ENCODE measurements around the gene SPOCK1. TPM values are rescaled to one million over a fixed set of nuclear protein-coding genes. Genes with fewer than 3 reads are reported as not detected.

SPOCK1 gene
- total RNA-seq, 1 donor from 2014 or later = 900 TPM

DNA sequence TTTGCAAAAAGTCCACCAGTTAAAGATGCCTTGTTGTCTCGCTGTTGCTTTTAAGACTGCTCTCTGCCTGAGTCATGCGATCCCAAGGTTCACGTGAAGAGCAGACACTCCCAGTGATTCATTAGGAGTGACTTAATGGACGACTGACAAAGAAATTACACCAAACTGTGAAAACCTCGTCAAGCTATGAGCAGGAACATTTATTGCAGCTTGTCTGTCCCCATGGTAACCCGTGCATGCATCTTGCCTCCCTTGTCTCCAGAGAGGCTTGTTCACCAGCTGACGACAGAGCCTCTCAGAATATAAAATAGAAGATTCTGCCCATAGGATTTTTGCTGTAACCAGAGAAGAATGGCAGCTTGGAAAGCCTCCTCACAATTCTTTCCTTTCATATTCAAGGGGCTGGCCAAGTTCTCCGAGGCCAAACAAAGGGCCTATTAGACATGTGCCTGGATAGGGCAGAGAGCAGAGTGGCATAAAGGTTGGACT is 352.7 kb downstream of the SPOCK1 start:
- no peak for DNase-seq (ENCODE audit: extremely low spot score, unreplicated experiment)
- Mint-ChIP-seq H3K4me3 (ENCODE audit: unreplicated experiment) (peak overlapping the region; percentile 34), H3K27me3 (ENCODE audit: unreplicated experiment) (no peaks in the 10 kb centered on the region), H3K36me3 (ENCODE audit: unreplicated experiment) (peaks cover 3% of the 10 kb centered on the region), H3K4me1 (ENCODE audit: unreplicated experiment) (peaks cover 42% of the 10 kb centered on the region), H3K9me3 (ENCODE audit: unreplicated experiment) (no peaks in the 10 kb centered on the region), H3K27ac (ENCODE audit: unreplicated experiment) (peak overlapping the region; percentile 97)
- no peak for TF ChIP-seq CTCF (IDR thresholded peaks at IDR 0.05)

DNA sequence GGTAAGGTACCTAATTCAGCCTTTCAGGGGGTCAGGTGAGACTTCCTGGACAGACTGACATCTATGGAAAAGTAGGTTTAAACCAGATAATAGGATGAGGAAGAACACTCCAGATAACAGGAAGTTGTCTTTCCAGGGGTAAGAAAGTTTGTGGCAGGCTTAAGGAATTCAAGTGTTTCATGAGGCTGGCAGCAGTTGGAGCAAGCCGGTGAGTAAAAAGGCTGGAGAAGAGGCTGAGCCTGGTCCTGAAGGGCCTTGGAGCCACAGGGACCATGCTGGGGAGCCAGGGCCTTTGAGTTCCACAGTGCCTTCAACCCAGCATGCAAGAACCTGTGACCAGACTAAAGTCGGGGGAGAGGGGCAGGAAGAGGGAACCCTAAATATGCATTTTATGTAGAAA is 353.4 kb downstream of the SPOCK1 start:
- TF ChIP-seq CTCF (IDR thresholded peaks at IDR 0.05) = no peak
- no peak for DNase-seq (ENCODE audit: extremely low spot score, unreplicated experiment)
- Mint-ChIP-seq H3K4me3 (ENCODE audit: unreplicated experiment) (no peak overlapping the region), H3K27ac (ENCODE audit: unreplicated experiment) (peak overlapping the region; percentile 97), H3K9me3 (ENCODE audit: unreplicated experiment) (no peaks in the 10 kb centered on the region), H3K4me1 (ENCODE audit: unreplicated experiment) (peaks cover 45% of the 10 kb centered on the region), H3K36me3 (ENCODE audit: unreplicated experiment) (peaks cover 3% of the 10 kb centered on the region), H3K27me3 (ENCODE audit: unreplicated experiment) (no peaks in the 10 kb centered on the region)

GRCh38 chr5:137144656-137145055 is 354.5 kb downstream of the SPOCK1 start:
- H3K36me3 Mint-ChIP-seq (ENCODE audit: unreplicated experiment) = peaks cover 3% of the 10 kb centered on the region
- no peaks in the 10 kb centered on the region for H3K27me3 Mint-ChIP-seq (ENCODE audit: unreplicated experiment)
- no peak for TF ChIP-seq CTCF (IDR thresholded peaks at IDR 0.05)
- peaks cover 45% of the 10 kb centered on the region for H3K4me1 Mint-ChIP-seq (ENCODE audit: unreplicated experiment)
- no peak overlapping the region for H3K27ac Mint-ChIP-seq (ENCODE audit: unreplicated experiment)
- DNase-seq (ENCODE audit: extremely low spot score, unreplicated experiment) = no peak
- H3K9me3 Mint-ChIP-seq (ENCODE audit: unreplicated experiment) = no peaks in the 10 kb centered on the region
- H3K4me3 Mint-ChIP-seq (ENCODE audit: unreplicated experiment) = no peak overlapping the region

DNA sequence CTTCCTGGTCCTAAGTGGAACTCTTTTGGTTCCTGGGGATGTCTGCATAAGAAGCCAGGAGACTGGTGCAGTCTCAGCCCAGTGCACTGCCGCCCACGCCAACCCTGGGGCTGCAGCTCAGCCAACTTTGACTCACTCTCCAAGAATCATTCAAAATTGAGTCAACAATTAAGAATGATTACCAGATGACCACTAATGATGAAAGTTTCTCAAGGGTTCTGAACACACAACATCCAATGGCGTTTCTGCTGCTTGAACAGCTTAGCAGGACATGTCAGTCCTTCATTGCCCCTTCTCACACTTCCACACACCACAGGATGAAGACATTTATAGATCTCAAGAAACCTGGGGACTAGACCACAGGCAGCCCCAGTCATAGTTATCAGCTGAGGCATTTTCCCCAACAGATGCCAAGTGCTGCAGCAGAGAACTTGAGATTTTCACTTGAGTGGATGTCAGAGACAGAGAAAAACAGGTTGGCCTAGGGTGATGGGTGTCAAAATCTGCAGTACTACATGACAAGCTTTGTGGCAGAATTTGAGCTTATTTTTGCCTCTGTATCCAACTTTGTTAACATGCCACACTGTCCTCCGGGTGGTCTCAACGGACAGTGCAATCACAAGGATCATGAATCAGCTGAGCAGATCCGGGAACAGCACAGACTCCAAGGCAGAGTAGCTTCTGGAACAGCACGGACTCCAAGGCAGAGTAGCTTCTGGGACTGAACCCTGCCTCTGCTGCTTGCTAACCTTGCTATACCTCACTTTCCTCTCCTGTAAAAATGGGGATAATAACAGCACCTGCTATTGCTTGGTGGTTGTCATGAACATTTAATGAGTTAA is 356.1 kb downstream of the SPOCK1 start:
- Mint-ChIP-seq H3K27me3 (ENCODE audit: unreplicated experiment) (no peaks in the 10 kb centered on the region), H3K4me1 (ENCODE audit: unreplicated experiment) (peaks cover 41% of the 10 kb centered on the region), H3K9me3 (ENCODE audit: unreplicated experiment) (no peaks in the 10 kb centered on the region), H3K27ac (ENCODE audit: unreplicated experiment) (peak overlapping the region; percentile 38), H3K36me3 (ENCODE audit: unreplicated experiment) (no peaks in the 10 kb centered on the region), H3K4me3 (ENCODE audit: unreplicated experiment) (no peak overlapping the region)
- DNase-seq (ENCODE audit: extremely low spot score, unreplicated experiment) = peak; percentile 44
- TF ChIP-seq CTCF (IDR thresholded peaks at IDR 0.05) = no peak

DNA sequence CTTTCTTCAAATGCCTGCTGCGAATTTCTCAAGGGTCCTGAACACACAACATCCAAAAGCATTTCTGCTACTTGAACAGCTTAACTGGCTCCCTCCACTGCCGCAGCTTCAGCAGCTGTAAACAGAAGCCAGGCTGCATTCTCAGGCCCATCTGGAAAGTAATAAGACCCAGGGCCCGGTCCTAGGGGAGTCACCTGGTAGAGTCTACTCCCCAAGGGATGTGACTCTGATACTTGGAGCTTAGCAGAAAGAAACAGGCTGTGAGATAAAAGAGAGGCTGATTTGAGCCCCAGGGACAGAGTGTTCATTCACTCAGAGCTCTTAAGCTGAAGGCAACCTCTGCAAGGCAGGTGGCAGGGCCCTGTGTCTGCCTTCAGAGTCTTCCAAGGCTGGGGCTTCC is 356.8 kb downstream of the SPOCK1 start:
- TF ChIP-seq CTCF (IDR thresholded peaks at IDR 0.05) = no peak
- Mint-ChIP-seq H3K4me1 (ENCODE audit: unreplicated experiment) (peaks cover 40% of the 10 kb centered on the region), H3K9me3 (ENCODE audit: unreplicated experiment) (no peaks in the 10 kb centered on the region), H3K27me3 (ENCODE audit: unreplicated experiment) (no peaks in the 10 kb centered on the region), H3K4me3 (ENCODE audit: unreplicated experiment) (no peak overlapping the region), H3K36me3 (ENCODE audit: unreplicated experiment) (no peaks in the 10 kb centered on the region), H3K27ac (ENCODE audit: unreplicated experiment) (no peak overlapping the region)
- peak; percentile 75 for DNase-seq (ENCODE audit: extremely low spot score, unreplicated experiment)

All from osteocyte (in vitro differentiated cells).